ENCODE results near the gene ZDHHC14. TPM values are rescaled to one million over a fixed set of nuclear protein-coding genes. Genes with fewer than 3 reads are reported as not detected.

ZDHHC14 gene
- total RNA-seq, 2 experiments from 2014 or later, result 1.3 to 1.6 TPM

DNA sequence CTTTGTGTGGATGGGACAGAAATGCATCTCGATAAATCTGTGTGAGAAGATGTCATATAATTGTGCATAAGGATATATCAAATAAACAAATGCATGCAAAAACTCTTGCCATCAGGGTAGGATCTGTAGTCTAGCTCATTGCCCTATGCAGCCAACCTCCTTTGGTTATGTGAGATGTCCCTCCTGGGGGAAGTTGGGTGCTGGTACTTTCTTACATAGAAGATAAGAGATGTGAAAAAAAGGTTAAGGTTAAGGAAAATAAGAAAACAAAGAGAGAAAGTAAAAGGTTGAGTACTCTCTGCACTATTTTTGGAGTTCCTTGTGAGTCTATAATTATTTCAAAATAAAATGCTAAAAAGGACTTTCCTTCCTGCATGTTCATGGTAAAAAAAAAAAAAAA is 30.4 kb downstream of the ZDHHC14 start:
- H3K27me3 Mint-ChIP-seq, result no peaks in the 10 kb centered on the region
- Histone ChIP-seq H3K9me3 (ENCODE audit: control insufficient read depth in 1 of 2, insufficient read depth in 1 of 2, low read length in 2 of 2) (no peaks in the 10 kb centered on the region), H3K4me3 (ENCODE audit: low read length) (no peak overlapping the region), H3K27ac (ENCODE audit: low read depth in 1 of 2, low read length in 2 of 2) (no peak overlapping the region), H3K27me3 (ENCODE audit: control insufficient read depth in 1 of 2, insufficient read depth in 2 of 2, low read length in 2 of 2) (no peaks in the 10 kb centered on the region), H3K36me3 (ENCODE audit: insufficient read depth, low read length) (no peaks in the 10 kb centered on the region), H3K4me1 (ENCODE audit: insufficient read depth, low read length) (no peaks in the 10 kb centered on the region)
- H3K4me3 Mint-ChIP-seq, result no peak overlapping the region
- DNase-seq (no peak), ATAC-seq (ENCODE audit: poor library complexity) (no peak)
- ChIA-PET POLR2A (no interaction called here), CTCF (no interaction called here)
- no peaks in the 10 kb centered on the region for H3K36me3 Mint-ChIP-seq (ENCODE audit: low read depth)
- TF ChIP-seq, protein P1, sequence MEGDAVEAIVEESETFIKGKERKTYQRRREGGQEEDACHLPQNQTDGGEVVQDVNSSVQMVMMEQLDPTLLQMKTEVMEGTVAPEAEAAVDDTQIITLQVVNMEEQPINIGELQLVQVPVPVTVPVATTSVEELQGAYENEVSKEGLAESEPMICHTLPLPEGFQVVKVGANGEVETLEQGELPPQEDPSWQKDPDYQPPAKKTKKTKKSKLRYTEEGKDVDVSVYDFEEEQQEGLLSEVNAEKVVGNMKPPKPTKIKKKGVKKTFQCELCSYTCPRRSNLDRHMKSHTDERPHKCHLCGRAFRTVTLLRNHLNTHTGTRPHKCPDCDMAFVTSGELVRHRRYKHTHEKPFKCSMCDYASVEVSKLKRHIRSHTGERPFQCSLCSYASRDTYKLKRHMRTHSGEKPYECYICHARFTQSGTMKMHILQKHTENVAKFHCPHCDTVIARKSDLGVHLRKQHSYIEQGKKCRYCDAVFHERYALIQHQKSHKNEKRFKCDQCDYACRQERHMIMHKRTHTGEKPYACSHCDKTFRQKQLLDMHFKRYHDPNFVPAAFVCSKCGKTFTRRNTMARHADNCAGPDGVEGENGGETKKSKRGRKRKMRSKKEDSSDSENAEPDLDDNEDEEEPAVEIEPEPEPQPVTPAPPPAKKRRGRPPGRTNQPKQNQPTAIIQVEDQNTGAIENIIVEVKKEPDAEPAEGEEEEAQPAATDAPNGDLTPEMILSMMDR (IDR thresholded peaks at IDR 0.05), result no peak
- H3K9me3 Mint-ChIP-seq, result no peaks in the 10 kb centered on the region
- no peak overlapping the region for H3K27ac Mint-ChIP-seq
- intact Hi-C loops (cut with DNase I, micrococcal nuclease), result no loop called here
- H3K4me1 Mint-ChIP-seq (ENCODE audit: low read depth), result no peaks in the 10 kb centered on the region

- Mint-ChIP-seq H3K36me3 (ENCODE audit: low read depth) (no peaks in the 10 kb centered on the region), H3K4me1 (ENCODE audit: low read depth) (no peaks in the 10 kb centered on the region), H3K27ac (no peak overlapping the region), H3K27me3 (no peaks in the 10 kb centered on the region), H3K9me3 (no peaks in the 10 kb centered on the region), H3K4me3 (no peak overlapping the region)
- intact Hi-C loops (cut with DNase I, micrococcal nuclease), result no loop called here
- ATAC-seq (ENCODE audit: poor library complexity) (no peak), DNase-seq (no peak)
- ChIA-PET POLR2A (no interaction called here), CTCF (no interaction called here)
- Histone ChIP-seq H3K36me3 (ENCODE audit: insufficient read depth, low read length) (no peaks in the 10 kb centered on the region), H3K27ac (ENCODE audit: low read depth in 1 of 2, low read length in 2 of 2) (no peak overlapping the region), H3K9me3 (ENCODE audit: control insufficient read depth in 1 of 2, insufficient read depth in 1 of 2, low read length in 2 of 2) (no peaks in the 10 kb centered on the region), H3K4me1 (ENCODE audit: insufficient read depth, low read length) (no peaks in the 10 kb centered on the region), H3K4me3 (ENCODE audit: low read length) (no peak overlapping the region), H3K27me3 (ENCODE audit: control insufficient read depth in 1 of 2, insufficient read depth in 2 of 2, low read length in 2 of 2) (no peaks in the 10 kb centered on the region)
- TF ChIP-seq, protein P1 (IDR thresholded peaks at IDR 0.05), result no peak
These were observed 31.8 kb downstream of the ZDHHC14 start for GRCh38 chr6:157412791-157413190.

GRCh38 chr6:157420497-157420896 is 39.5 kb downstream of the ZDHHC14 start:
- ChIA-PET CTCF (no interaction called here), POLR2A (no interaction called here)
- H3K9me3 Mint-ChIP-seq, result peaks cover 3% of the 10 kb centered on the region
- DNase-seq, result no peak
- H3K27ac Mint-ChIP-seq, result no peak overlapping the region
- Histone ChIP-seq H3K27me3 (ENCODE audit: control insufficient read depth in 1 of 2, insufficient read depth in 2 of 2, low read length in 2 of 2) (no peaks in the 10 kb centered on the region), H3K36me3 (ENCODE audit: insufficient read depth, low read length) (no peaks in the 10 kb centered on the region), H3K27ac (ENCODE audit: low read depth in 1 of 2, low read length in 2 of 2) (no peak overlapping the region), H3K9me3 (ENCODE audit: control insufficient read depth in 1 of 2, insufficient read depth in 1 of 2, low read length in 2 of 2) (no peaks in the 10 kb centered on the region), H3K4me1 (ENCODE audit: insufficient read depth, low read length) (no peaks in the 10 kb centered on the region), H3K4me3 (ENCODE audit: low read length) (no peak overlapping the region)
- no peak for ATAC-seq (ENCODE audit: poor library complexity)
- H3K4me3 Mint-ChIP-seq, result no peak overlapping the region
- intact Hi-C loops (cut with DNase I, micrococcal nuclease), result no loop called here
- H3K27me3 Mint-ChIP-seq, result no peaks in the 10 kb centered on the region
- no peaks in the 10 kb centered on the region for H3K4me1 Mint-ChIP-seq (ENCODE audit: low read depth)
- H3K36me3 Mint-ChIP-seq (ENCODE audit: low read depth), result no peaks in the 10 kb centered on the region
- TF ChIP-seq, protein P1 (IDR thresholded peaks at IDR 0.05), result no peak
